A673 (cell line): ENCODE results near the gene F2RL2.

Experiments
- EZH2 ChIP-seq: fragments of 200-600 bp; sonication (generic); IDR thresholded peaks from 2 replicates; pipeline ENCODE4 v1.6.1; 2017; ENCODE audit warnings: borderline replicate concordance, low read depth, mild to moderate bottlenecking, mixed read lengths, antibody characterized with exemption, low read length; ENCODE audit not compliant: poor library complexity, severe bottlenecking
- TF ChIP-seq, protein P1 (sequence below): fragments of 300-800, 200-600 bp; sonication (generic); conservative IDR thresholded peaks from 2 replicates; pipeline ENCODE4 v1.5.1; 2017; ENCODE audit warnings: low read depth, mild to moderate bottlenecking, antibody characterized with exemption, low read length, moderate library complexity, mixed read lengths

DNA sequence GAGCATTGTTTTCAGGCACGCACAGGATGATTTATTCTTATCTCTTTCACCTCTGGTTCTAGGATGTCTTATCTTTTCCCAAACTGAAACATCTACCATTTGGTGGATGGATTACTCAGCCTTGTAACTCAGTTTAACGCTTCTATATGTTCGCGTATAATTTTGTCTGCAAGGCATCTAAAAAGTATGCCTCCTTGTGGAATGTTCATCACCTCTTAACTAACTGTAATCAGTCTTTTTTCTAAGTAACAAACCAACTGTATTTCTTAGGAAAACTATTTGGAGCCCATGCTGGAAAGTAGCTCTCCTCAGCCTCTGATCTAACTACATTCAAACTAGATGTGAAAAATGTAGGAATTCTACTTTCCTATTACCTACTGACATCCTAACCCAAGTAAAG, 11.5 kb upstream of the F2RL2 start:
- no peak for TF ChIP-seq EZH2
- TF ChIP-seq, protein P1, sequence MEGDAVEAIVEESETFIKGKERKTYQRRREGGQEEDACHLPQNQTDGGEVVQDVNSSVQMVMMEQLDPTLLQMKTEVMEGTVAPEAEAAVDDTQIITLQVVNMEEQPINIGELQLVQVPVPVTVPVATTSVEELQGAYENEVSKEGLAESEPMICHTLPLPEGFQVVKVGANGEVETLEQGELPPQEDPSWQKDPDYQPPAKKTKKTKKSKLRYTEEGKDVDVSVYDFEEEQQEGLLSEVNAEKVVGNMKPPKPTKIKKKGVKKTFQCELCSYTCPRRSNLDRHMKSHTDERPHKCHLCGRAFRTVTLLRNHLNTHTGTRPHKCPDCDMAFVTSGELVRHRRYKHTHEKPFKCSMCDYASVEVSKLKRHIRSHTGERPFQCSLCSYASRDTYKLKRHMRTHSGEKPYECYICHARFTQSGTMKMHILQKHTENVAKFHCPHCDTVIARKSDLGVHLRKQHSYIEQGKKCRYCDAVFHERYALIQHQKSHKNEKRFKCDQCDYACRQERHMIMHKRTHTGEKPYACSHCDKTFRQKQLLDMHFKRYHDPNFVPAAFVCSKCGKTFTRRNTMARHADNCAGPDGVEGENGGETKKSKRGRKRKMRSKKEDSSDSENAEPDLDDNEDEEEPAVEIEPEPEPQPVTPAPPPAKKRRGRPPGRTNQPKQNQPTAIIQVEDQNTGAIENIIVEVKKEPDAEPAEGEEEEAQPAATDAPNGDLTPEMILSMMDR = no peak
